Inferior parietal cortex (tissue), 1 donor: ENCODE results near the gene PTPRT.

Experiments used
- DNase-seq: peaks from one replicate; pipeline ENCODE4 v3.0.0-alpha.2; 2016; ENCODE audit errors: extremely low spot score

The PTPRT gene

DNA sequence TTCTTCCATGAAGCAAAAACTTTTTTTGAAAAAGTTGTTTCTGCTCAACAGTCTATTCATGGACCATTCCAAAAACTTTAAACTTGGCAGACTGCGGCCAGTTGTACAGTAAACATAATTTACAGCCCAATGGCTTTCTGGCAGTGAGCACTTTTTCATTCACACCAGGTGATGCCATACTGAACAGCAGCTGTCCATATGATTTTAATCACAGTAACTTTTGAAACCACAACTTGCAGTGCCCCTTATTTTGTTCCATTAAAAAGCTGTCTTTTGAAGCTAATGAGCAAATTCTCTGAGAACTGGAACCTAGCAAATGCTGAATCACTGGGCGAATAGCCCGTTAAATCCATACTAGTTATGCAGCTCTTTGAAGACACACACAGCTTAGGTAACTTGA is 576.6 kb downstream of the PTPRT start:
- DNase-seq = no peak

DNA sequence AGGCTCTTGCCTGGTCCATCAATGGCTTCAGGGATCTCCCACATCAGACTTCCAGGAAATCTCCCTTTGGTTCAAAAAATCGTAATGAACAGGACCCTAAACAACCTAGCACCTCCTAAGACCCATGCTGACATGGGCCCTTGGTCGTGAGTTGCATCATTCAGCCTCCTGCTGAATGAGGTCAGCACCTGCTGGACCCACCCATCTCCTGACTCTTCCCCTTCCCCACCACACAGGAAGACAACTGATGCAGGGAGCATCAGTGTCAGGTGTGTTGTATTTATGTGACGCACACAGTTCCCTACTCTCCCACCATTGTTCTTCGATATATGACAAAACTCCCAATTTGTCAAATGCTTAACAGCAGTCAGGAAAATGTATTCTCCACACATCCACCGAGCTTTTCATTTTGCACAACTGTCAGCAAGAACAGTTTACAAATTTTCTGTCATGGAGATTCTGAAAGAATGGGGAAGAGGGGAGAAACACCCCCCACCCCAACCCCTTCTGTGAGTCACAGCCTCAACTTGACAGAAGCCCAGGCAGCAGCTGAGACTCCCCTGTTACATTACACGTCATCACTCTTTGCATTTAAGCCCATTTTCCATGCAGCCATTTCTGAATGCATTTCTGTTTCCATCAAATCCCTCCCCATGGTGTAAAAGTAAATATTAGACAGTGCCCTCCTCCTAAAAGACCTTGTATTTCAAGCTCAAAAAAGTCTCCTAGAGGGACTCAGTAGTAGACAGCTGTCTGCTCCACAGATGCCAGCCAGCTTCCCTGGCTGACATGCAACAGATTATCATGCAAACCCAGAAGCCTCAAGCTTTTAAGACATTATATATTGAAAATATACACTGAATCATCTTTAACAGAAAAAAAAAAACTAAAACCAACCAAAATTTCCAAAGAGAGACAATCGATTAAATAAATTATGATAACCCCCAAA is 577.5 kb downstream of the PTPRT start:
- DNase-seq = no peak

DNA sequence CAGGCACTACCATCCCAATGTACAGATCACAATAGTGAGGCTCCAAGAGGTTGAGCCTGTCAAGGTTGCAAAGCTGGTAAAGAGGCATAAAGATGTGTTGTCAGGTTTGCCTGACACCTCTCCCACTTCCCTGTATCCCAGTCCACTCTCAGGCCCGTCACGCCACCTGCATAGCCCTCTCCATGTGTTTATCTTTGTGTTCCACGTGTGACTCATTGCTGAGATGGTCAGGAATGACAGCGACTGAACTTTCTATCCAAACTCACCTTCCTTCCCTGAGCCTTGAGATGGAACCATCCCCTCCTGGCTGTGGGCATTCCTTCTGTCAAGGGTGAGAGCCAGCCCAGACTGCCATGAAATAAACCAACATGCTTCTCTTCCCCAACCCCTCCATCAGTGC is 578.3 kb downstream of the PTPRT start:
- no peak for DNase-seq

DNA sequence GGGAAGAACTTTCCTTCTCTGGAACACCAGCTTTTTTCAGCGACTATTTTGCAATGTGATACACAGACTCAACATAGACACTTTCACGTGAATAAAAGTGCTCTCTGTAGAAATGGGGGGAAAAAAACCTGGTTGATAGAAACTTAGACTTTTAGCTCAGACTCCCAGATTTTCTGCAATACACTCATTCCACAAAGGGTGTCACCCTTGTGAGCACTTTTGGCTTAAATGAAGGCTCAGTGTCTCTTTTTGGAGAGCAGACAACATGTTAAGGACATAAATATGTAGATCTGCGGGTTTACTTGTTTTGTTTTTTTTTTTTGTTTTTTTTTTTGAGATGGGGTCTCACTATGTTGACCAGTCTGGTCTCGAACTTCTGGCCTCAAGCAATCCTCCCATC is 579.6 kb downstream of the PTPRT start:
- no peak for DNase-seq

DNA sequence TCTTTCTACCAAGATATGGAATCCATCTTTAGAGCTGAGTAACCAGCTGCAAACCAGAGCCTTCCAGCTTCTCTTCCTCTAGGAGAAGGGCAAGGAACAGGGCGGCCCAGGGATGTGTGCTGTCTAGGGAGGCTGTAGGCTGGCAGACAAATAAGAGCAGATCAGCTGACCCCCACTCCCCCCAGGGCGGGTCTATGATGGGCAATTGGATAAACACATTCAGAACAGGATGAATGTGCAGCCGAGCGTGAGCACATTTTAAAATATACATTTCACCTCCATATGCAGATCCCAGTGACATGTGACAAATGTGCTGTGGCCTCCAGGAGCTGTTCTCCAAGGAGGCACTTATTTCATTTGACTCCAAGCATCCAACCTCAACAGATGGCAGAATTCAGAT is 580.1 kb downstream of the PTPRT start:
- DNase-seq = no peak

DNA sequence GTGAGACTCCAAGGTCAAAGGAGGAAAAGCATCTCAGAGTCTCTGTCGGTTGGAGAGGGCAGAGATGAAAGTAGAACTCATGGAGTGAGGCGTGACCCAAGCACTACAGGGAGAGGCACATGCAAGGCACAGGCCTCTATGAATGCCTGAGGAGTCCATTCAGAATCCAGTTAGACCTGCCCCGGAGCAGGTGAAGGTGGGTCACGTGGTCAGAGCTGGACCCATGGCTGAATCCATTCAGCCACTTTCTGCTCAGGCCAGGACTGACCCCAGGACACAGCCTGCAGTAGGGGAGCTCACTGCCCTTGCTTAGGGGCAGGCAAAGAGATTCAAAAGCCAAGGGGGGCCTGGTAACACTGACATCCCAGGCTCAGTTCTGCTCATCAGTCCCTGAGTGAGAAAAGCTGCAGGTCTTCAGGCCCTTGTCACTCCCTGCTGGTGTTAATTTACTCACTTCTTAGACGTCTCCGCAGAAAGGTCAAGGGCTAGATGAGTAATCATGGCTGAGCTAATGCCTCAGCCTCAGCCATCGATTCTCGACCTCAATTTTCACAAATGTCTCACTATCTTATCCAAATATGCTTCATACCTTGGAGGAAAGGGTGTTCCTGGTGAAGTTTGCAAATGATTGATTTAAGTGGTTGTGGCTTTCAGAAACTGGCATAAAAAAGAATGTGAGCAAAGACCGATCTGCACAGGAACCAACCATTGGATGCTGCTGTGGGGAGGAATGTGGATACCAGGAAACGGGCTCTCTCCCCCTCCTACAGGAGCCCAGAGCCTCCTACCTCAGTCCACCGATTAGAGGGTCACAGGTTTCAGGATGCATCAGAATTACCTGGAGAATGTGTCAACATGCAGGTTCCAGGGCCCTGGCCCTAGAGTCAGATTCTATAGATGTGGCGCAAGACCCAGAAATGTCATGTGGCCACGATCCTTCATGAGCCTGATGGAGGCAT is 584.4 kb downstream of the PTPRT start:
- no peak for DNase-seq

DNA sequence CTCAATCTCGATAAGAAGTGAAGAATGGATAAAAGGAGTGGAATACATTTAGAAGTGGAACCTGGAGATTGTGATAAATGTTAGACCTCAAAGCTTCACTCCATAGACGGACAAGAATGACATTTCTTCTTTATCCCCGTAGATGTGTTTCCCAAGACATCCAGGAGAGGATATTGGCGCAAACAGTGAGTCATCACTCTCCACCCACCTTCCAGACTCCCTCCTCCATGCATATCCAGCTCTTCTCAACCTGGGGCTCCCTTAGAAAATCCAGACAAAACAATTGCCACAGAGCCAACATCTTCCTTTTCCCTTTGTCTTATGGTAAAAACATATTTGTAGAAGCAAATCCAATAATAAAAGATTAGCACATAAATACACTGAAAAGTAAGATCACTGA is 586.1 kb downstream of the PTPRT start:
- peak; percentile 38 for DNase-seq

DNA sequence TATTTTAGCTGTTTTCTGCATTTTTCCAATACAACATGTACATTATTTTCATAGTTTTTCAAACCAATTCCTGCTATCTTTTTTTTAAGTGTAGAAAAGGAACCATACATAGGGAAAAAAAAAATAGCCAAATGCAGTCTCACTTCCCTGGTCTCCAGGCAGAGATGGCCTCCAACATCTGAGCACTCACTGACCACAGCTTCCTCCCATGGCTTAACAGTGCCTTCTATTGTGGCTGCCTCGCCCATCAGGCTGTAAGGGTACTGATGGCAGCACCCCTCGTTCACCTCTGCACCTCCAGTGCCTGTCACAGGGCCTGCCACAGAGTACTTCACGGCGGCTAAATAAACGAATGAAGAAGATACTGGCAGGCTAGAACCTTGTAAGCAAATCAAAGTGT is 591.1 kb downstream of the PTPRT start:
- DNase-seq = no peak

DNA sequence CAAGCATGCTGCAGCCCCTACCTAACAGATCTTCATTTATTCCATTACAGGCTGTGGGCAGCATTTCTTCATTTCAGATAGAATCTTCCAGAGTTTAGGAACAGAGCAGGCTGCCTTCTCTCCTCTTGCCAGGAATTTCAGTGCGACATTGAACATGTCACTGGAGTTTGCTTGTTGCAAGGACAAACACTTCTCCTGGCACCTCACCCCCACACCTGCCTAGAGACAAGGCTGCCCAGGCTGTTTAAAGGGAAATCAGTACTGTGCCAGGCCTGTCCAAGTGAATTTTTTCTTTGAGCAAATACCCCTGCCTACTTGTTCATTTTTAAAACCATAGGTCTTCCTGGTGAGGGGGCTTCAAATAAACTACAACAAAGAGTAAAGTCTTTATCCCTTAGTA is 594.1 kb downstream of the PTPRT start:
- no peak for DNase-seq

DNA sequence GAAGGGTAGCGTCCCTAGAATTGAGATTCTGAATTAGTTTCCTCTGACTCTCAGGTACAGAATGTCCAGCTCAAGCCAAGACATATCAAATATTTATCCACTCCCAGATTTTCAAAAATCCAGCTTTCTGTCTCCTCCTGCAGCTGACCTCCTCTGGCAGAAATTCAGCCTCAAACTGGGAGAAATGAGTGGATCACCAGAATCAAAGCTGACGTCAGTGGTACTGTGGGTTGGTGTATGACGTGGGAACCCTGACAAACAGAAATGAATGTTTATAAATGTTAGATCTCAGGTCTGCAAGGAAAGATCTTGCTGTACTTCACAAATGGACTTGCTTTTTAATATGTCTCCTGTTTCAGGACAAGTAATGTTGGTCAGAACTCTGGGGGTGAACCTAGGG is 595.0 kb downstream of the PTPRT start:
- no peak for DNase-seq

DNA sequence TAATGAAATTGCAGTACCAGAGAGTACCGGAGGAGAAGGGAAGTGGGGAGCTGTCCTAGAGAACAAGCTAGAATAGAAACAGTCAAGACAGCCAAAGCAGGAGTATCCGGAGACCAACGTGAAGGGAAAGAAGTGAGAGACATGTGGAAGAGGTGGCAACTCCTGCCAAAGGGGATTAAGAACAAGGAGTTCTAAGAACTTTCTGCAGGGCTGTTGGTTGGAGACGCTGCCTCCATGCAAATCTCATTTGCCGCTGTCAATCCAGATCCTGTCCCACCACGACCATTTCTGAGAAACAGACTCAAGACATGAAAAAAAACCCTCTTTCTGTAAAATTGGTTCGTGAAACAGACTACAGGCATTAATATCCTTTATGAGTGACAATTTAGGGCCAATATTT is 595.7 kb downstream of the PTPRT start:
- no peak for DNase-seq

DNA sequence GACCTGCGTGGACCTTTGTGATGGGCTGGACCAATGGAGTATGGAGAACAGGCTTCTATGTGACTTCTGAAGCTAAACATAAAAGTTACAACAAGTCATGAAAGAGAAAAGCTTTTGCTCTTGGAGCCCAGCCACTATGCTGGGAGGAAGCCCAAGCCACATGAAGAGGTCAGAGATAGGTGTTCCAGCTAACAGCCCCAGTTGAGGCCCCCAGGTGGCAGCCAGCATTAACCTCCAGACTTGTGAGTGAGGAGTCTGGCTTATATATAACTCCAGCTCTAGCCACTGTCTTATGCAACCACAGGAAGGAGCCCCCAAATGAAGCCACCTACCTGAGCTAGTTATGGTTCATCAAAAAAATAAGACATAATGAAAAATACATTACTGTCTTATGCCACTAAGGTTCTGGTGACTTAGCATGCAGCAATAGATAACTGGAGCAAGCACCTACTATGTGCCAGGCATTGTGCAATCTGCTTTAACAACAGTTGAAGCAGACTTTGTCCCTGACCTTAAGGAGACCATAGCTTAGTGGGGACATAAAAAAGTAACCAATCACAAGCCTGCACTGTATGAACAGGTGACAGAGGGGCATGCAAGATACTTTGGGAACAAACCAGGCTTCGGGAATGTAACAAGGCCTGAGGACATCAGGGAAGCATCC is 599.6 kb downstream of the PTPRT start:
- no peak for DNase-seq

DNA sequence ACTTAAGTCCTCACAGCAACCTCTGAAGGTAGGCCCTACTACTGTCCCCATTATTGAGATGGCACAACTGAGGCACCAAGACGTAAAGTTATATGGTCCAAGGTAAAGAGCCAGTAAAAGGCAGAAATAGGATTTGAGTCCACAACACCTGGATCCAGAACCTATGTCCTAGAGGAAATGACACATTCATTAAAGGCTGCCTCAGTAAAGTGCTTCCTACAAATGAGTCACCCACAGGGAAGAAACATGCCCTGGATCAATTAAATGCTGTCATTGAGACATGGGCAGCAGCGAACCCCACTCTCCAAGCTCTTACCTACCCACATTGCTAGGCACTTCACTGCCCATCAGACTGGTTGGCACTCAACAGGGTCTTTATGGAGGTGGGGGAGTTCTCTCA is 600.9 kb downstream of the PTPRT start:
- DNase-seq = no peak

DNA sequence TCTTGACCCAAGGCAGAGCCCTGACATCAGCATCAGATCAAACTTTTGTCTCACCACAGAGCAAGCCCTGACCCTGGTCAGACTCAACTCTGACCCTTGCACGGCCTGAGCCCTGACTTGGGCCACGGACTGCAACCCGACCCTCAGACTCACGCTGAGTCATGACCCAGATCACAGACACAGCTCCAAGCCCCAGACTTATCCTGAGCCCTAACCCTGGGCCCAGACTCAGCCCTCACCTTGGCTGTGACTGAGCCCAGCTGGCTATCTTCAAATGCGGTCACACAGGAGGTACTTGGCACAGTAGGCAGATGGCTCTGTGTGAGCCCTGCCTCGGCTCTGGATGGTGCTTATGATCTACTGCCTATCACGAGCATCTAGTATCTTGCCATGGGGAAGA is 602.3 kb downstream of the PTPRT start:
- no peak for DNase-seq

DNA sequence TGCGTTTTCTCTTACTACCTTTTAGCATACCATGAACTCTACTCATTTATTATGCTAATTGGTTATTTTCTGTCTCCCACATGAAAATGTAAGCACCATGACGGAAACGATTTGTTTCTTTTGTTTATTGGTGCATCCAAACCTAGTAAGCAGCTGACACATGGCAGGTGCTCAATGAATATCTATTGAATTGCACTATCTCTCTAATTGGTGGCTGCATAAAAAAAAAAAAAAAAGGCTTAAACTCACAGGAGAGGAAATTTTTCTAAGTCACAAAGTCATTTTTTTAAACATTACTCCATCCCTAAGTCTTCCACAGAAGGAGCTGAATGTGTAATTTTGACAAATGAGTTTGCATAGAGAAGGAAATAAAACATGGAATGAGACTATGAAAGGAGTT is 608.4 kb downstream of the PTPRT start:
- DNase-seq = no peak

DNA sequence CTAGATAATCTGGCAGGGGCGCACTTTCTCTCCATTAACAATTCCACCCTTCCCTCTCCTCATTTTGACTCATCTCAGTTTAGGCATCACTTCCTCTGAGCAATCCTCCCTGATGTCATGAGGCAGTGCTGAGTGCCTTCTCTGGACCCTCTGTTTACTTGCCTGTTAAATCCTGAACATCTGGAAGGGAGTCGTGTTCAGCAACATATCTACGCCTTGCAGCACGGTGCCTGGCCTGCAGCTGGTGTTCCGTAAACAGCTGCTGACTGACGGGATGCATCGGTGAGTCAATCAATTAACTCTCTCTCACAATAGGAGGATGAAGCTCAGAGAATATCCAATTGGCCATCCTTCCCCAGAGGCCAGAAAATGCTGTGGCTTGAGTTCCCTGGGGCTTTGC is 613.5 kb downstream of the PTPRT start:
- DNase-seq = no peak

DNA sequence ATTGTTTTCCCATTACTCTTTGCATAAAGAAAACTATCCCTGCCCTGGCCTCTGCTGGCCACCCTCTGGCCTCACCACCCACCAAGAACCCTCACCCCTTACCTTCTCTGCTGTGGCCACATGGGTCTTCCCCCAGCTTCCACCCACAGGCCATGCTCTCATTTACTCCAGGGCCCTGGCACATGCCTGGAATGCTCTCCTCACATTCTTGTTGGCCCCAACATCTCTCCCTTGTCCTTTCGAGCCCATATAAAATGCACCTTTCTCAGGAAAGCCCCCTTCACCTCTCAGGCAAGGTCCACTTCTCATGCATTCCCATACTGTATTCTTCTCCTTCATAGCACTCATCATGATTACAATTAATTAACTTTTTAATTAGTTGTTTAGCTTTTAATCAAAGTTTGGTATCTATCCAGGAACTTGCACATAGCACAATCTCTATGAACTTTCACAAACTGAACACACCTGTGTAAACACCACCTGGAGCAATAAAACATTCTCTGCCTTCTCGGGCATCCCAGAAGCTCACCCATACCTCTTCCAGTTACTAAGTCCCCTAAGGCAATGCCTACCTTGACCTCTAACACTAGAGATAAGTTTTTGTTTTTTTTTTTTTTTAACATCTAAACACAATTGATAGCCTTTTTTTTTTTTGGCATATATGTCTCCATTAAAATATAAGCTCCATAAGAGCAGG is 617.2 kb downstream of the PTPRT start:
- DNase-seq = no peak

DNA sequence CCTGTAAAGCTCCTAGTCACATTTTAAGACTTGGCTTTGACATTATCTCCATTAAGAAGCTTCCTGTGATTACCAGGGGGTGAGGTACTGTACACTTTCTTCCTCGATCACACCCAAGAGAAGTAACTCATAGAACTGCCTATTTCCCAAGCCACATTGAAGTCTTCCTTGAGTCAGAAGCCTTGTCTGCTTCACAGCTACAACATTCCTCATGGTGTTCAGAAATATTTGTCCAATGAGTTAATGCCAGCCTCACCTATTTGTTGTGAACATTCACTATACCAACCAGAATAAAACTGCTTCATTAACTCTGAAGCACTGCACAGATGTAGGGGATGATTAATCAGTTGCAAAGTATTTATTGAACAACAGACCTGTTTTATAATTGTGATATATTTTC is 622.3 kb downstream of the PTPRT start:
- no peak for DNase-seq

DNA sequence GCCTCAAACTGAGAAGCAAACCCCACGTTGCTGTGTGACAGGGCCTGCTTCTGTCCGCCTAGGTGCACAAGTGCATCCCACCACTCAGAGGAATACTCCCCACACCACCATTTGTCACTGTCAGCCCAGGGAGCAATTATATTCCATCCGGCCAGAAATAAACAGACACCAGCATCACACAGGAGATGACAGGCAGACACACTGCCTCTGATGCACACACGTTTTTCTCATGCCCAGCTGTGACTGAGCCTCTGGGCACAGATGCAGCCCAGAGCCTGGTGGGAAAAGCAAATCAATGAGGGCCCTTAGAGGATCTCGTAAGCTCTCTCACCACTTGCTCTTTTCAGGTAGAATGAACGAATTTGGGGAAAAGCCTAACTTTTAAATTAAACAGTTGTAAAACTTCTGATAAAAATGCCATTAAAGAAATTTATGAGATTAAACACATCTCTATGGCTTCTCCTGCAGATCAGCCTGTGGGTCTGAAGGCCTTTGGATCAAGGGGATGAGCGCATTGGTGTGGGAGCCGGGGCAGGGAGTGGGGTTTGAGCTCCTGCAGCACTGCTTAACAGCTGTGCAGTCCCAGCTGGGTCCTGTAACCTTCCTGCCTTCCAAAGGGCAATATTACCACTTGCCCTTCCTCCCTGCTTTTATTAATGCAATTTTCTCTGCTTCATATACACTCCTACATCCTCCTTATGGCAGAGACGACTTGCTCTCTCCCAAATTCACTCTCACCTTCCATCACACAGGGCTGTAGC is 624.3 kb downstream of the PTPRT start:
- DNase-seq = no peak

DNA sequence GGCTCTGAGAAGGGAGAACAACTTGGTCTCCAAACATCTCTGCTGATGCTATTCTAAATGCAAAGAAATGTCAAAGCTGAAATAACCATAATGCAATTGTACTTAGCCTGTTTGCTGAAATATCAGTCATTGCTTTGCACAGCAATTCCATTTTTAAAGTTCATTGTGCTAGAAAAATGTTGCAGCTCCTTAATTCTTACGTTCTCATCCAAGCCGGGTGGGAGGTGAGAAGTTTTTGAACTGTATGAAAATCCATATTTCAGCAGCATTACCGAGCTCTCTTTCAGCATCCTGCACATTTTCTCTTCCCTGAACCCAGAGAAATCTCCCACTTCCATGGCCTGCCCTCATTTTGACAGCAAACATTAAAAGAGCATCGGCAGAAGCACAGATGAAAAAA is 630.0 kb downstream of the PTPRT start:
- DNase-seq = peak; percentile 46

DNA sequence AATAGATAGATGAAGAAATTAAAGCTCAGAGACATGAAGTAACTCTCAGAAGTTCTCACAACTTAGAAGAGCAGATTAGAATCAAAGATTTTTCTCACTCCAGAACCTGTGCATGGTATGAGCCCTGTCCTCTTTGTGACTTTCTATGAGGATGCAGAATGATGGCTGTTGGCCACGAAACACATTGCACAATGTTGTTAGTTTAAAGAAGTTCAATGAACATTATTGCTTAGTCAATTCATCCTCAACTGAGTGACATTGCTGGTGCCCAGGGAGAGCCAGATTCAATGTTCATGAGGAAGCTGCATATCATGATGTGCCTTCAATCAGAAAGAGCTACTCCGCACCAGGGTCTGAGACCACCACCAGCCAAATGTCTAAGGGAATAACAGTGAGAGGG is 633.1 kb downstream of the PTPRT start:
- no peak for DNase-seq
